ENCODE results near the gene CLN6.
"Not testable (repeated sequence)": the region's sequence is repeated elsewhere in the genome, so short reads cannot be mapped to it uniquely, and the experiment has no call there.

The CLN6 gene

GRCh38 chr15:68221530-68222431 is 7.7 kb downstream of the CLN6 start:
- not testable (repeated sequence) for DNase-seq

- DNase-seq: no peak
These were observed 8.6 kb downstream of the CLN6 start for GRCh38 chr15:68220967-68221366.

GRCh38 chr15:68220489-68220888 is 9.0 kb downstream of the CLN6 start:
- DNase-seq: no peak

GRCh38 chr15:68218847-68219798 is 10.4 kb downstream of the CLN6 start:
- DNase-seq: no peak

GRCh38 chr15:68218331-68218730 is 11.2 kb downstream of the CLN6 start:
- no peak for DNase-seq

GRCh38 chr15:68217341-68217740 is 12.2 kb downstream of the CLN6 start:
- DNase-seq: no peak

GRCh38 chr15:68214838-68215254 is 14.7 kb downstream of the CLN6 start:
- no peak for DNase-seq

- DNase-seq: no peak
These were observed 15.3 kb downstream of the CLN6 start for GRCh38 chr15:68213991-68214837.

GRCh38 chr15:68213491-68213845 is 16.1 kb downstream of the CLN6 start:
- not testable (repeated sequence) for DNase-seq

- no peak for DNase-seq
These were observed 17.7 kb downstream of the CLN6 start for GRCh38 chr15:68211656-68212320.

- peak; percentile 62 for DNase-seq
These were observed 18.5 kb downstream of the CLN6 start for GRCh38 chr15:68210821-68211655.

GRCh38 chr15:68210409-68210756 is 19.1 kb downstream of the CLN6 start:
- no peak for DNase-seq

GRCh38 chr15:68209735-68210408 is 19.7 kb downstream of the CLN6 start:
- DNase-seq: peak; percentile 48

- no peak for DNase-seq
These were observed 20.3 kb downstream of the CLN6 start for GRCh38 chr15:68209272-68209671.

- no peak for DNase-seq
These were observed 20.8 kb downstream of the CLN6 start for GRCh38 chr15:68208636-68209240.

- no peak for DNase-seq
These were observed 21.4 kb downstream of the CLN6 start for GRCh38 chr15:68208136-68208535.

- DNase-seq: no peak
These were observed 22.2 kb downstream of the CLN6 start for GRCh38 chr15:68207176-68207935.

GRCh38 chr15:68206711-68207151 is 22.8 kb downstream of the CLN6 start:
- DNase-seq: no peak

GRCh38 chr15:68205954-68206539 is 23.5 kb downstream of the CLN6 start:
- no peak for DNase-seq
